HG03558 (cell line): ENCODE measurements around the gene ZBTB16.

ENCODE experiments used
- ATAC-seq: cut with Tn5 transposase; IDR thresholded peaks from one replicate; pipeline ENCODE4 v1.9.1; 2021; ENCODE audit warnings: moderate number of reproducible peaks; ENCODE audit not compliant: unreplicated experiment; ENCODE audit errors: extremely low read depth

Gene ZBTB16

GRCh38 chr11:114250180-114250579 is 190.7 kb downstream of the ZBTB16 start:
- ATAC-seq: no peak

- no peak for ATAC-seq
Measured at GRCh38 chr11:114250993-114251814, 191.7 kb downstream of the ZBTB16 start.

- no peak for ATAC-seq
Measured at GRCh38 chr11:114251815-114252337, 192.4 kb downstream of the ZBTB16 start.

GRCh38 chr11:114252767-114253166 is 193.3 kb downstream of the ZBTB16 start:
- ATAC-seq: no peak

GRCh38 chr11:114253771-114254170 is 194.3 kb downstream of the ZBTB16 start:
- no peak for ATAC-seq

- no peak for ATAC-seq
Measured at GRCh38 chr11:114254571-114255146, 195.1 kb downstream of the ZBTB16 start.

- no peak for ATAC-seq
Measured at GRCh38 chr11:114255289-114255688, 195.8 kb downstream of the ZBTB16 start.

- ATAC-seq: no peak
Measured at GRCh38 chr11:114256176-114256966, 196.9 kb downstream of the ZBTB16 start.

GRCh38 chr11:114256967-114257286 is 197.4 kb downstream of the ZBTB16 start:
- no peak for ATAC-seq

GRCh38 chr11:114257621-114258558 is 198.4 kb downstream of the ZBTB16 start:
- ATAC-seq: no peak

- ATAC-seq: no peak
Measured at GRCh38 chr11:114258696-114259095, 199.2 kb downstream of the ZBTB16 start.

- no peak for ATAC-seq
Measured at GRCh38 chr11:114259124-114259526, 199.6 kb downstream of the ZBTB16 start.

- ATAC-seq: no peak
Measured at GRCh38 chr11:114259551-114259983, 200.1 kb downstream of the ZBTB16 start.

GRCh38 chr11:114260077-114260476 is 200.6 kb downstream of the ZBTB16 start:
- ATAC-seq: no peak

GRCh38 chr11:114260483-114260882 is 201.0 kb downstream of the ZBTB16 start:
- no peak for ATAC-seq

GRCh38 chr11:114261791-114262190 is 202.3 kb downstream of the ZBTB16 start:
- ATAC-seq: no peak

- ATAC-seq: no peak
Measured at GRCh38 chr11:114262681-114263512, 203.4 kb downstream of the ZBTB16 start.

- no peak for ATAC-seq
Measured at GRCh38 chr11:114263513-114264170, 204.1 kb downstream of the ZBTB16 start.
